ENCODE data around the gene ERO1B.

Gene ERO1B

DNA sequence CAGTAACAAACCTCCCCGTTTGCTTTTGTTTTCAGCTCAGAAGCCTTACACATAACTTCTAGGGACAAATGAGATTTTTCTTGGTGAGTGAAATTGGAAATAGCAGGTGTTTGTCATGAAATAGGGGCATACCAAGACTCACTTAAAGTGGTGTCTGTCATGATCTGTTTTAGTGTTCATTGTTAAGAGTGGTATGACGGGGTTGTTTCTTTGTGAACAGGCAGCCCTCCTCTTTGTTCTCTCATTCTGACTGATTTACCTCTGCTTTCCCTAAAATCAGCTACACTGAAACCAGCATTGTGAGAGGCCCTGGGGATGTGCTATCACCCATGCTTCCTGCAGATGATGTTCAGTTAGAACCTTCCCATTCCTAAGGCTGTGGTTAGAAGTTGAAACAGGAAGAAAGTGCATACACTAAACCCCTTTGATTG is 2.5 kb upstream of the ERO1B start:
- Histone ChIP-seq H3K36me3 (no peaks in the 10 kb centered on the region), H3K27ac (no peak overlapping the region), H3K9me3 (ENCODE audit: severe bottlenecking) (no peaks in the 10 kb centered on the region), H3K27me3 (ENCODE audit: insufficient read depth, low read depth, severe bottlenecking) (peaks cover 5% of the 10 kb centered on the region), H3K4me3 (ENCODE audit: low read depth, low read length) (no peak overlapping the region)
- no peak for DNase-seq
- TF ChIP-seq, protein P1, sequence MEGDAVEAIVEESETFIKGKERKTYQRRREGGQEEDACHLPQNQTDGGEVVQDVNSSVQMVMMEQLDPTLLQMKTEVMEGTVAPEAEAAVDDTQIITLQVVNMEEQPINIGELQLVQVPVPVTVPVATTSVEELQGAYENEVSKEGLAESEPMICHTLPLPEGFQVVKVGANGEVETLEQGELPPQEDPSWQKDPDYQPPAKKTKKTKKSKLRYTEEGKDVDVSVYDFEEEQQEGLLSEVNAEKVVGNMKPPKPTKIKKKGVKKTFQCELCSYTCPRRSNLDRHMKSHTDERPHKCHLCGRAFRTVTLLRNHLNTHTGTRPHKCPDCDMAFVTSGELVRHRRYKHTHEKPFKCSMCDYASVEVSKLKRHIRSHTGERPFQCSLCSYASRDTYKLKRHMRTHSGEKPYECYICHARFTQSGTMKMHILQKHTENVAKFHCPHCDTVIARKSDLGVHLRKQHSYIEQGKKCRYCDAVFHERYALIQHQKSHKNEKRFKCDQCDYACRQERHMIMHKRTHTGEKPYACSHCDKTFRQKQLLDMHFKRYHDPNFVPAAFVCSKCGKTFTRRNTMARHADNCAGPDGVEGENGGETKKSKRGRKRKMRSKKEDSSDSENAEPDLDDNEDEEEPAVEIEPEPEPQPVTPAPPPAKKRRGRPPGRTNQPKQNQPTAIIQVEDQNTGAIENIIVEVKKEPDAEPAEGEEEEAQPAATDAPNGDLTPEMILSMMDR (IDR thresholded peaks at IDR 0.05; ENCODE audit: low read depth, low read length): no peak

DNA sequence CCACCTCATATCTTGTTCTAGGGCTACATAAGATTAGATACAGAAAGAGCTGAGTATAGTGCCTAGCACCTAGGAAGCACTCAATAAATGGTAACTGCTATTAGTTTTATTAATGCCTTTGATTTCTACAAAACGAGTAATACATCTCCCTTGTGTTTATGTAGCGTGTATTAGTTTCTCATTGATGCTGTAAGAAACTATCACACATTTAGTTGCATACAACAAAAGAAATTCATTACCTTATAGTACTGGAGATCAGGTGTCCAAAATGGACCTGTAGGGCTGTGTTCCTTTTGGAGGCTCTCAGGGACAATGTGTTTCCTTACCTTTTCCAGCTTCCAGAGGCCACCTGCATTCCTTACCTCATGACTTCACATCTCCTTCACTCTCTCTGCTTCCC is 961 bp upstream of the ERO1B start:
- Histone ChIP-seq H3K9me3 (ENCODE audit: severe bottlenecking) (no peaks in the 10 kb centered on the region), H3K4me3 (ENCODE audit: low read depth, low read length) (peak overlapping the region; percentile 63), H3K27me3 (ENCODE audit: insufficient read depth, low read depth, severe bottlenecking) (peaks cover 5% of the 10 kb centered on the region), H3K27ac (no peak overlapping the region), H3K36me3 (no peaks in the 10 kb centered on the region)
- DNase-seq: no peak
- TF ChIP-seq, protein P1 (IDR thresholded peaks at IDR 0.05; ENCODE audit: low read depth, low read length): no peak

DNA sequence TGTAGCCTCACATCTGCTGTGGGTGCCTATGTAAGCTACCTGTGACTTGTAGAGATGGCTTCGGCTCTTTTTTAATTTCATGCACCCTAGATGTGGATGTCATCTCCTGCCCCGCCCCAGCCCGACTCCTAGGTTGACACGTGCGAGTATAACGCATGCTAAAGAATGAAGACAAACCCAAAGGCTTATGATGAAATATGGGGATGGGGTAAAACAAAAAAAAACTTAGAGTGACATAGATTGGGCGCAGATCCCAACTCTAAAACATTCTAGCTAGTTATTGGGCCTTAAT is 613 bp upstream of the ERO1B start:
- H3K4me3 ChIP-seq (ENCODE audit: low read depth, low read length): peak overlapping the region; percentile 63
- H3K36me3 ChIP-seq: no peaks in the 10 kb centered on the region
- H3K27me3 ChIP-seq (ENCODE audit: insufficient read depth, low read depth, severe bottlenecking): peaks cover 5% of the 10 kb centered on the region
- no peak for DNase-seq
- H3K9me3 ChIP-seq (ENCODE audit: severe bottlenecking): no peaks in the 10 kb centered on the region
- TF ChIP-seq, protein P1 (IDR thresholded peaks at IDR 0.05; ENCODE audit: low read depth, low read length): no peak
- H3K27ac ChIP-seq: no peak overlapping the region

DNA sequence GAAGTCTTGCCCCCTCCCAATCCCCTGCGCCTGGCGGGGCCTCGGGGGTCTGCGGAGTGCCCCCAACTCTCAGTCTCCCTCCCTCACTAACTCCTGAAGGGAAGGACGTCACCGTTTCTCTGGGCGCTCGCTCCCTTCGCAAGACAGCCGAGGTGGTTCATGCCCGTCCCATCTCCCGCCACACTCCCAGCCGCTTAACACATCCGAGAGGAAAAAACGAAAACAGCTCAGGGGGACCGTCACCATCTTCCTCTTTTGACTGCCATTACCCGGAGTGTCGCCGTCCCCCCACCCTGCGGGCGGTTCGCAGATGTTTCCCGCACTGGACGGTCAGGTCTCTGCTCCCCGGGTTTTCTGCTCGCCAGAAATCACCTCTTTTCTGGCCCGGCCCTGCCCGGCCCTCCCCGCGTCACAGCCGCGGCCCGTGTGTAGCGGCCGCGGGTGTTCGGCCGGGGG is 532 bp downstream of the ERO1B start:
- DNase-seq: peak; percentile 37
- H3K27ac ChIP-seq: no peak overlapping the region
- peaks cover 5% of the 10 kb centered on the region for H3K27me3 ChIP-seq (ENCODE audit: insufficient read depth, low read depth, severe bottlenecking)
- TF ChIP-seq, protein P1 (IDR thresholded peaks at IDR 0.05; ENCODE audit: low read depth, low read length): no peak
- no peaks in the 10 kb centered on the region for H3K36me3 ChIP-seq
- no peaks in the 10 kb centered on the region for H3K9me3 ChIP-seq (ENCODE audit: severe bottlenecking)
- peak overlapping the region; percentile 63 for H3K4me3 ChIP-seq (ENCODE audit: low read depth, low read length)

DNA sequence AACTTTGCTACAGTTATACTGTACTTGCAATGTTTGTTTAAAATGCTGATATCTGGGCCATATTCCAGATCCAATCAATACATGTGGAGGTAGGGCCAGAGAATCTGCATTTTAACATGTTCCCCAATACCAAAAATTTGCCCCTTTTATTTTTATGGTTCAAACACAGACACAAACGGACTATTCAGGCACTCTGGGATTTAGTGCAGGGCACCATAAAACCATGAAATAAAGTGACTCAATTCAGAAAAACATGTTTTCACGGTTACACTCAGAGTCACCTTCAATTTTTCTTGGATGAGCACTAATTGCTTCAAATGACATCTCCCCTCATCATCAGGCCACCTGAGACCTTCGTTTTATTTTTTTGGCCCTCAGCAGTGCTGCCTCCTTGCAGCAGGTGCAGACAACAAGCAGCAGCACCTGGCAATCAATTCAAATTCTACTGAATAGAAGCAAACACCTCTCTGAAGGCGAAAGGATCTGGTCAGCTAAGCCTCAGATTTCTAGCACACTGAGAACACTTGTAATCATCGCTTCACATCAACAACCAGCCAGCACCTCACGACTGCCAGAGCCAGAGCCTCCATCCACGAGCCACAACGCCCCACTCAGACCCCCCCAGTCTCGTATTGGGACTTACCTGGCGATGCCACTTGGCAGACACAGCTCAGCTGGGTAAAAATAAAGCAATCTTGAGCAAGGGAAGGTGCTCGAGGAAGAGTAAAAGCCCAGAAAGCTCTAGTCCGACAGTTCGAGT is 1.1 kb downstream of the ERO1B start:
- TF ChIP-seq, protein P1 (IDR thresholded peaks at IDR 0.05; ENCODE audit: low read depth, low read length): no peak

DNA sequence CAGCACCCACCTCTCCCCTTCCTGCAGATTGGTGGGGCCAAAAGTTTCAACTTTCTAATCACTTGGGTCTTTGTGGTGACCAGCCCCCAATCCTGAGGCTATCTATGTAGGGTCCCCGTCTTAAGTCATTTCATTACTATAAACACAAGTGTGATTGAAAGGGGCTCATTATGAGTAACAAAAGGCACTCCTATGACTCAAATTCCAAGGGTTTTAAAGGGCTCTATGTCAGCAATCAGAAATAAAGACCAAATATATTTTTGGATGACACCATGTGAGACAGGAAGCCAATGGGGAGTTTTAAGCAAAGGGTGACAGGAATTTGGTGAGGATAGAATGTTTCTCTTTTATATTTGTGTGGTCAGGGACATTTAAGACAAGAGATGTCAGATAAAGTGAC is 6.2 kb downstream of the ERO1B start:
- Histone ChIP-seq H3K4me3 (ENCODE audit: low read depth, low read length) (no peak overlapping the region), H3K27ac (no peak overlapping the region), H3K27me3 (ENCODE audit: insufficient read depth, low read depth, severe bottlenecking) (peaks cover 1% of the 10 kb centered on the region), H3K36me3 (no peaks in the 10 kb centered on the region), H3K9me3 (ENCODE audit: severe bottlenecking) (no peaks in the 10 kb centered on the region)
- no peak for DNase-seq
- TF ChIP-seq, protein P1 (IDR thresholded peaks at IDR 0.05; ENCODE audit: low read depth, low read length): no peak

More for the DNA sequence above, 1.1 kb downstream of the ERO1B start:
- H3K9me3 ChIP-seq (ENCODE audit: severe bottlenecking): no peaks in the 10 kb centered on the region
- no peak for DNase-seq
- H3K27me3 ChIP-seq (ENCODE audit: insufficient read depth, low read depth, severe bottlenecking): peaks cover 5% of the 10 kb centered on the region
- H3K36me3 ChIP-seq: no peaks in the 10 kb centered on the region
- H3K27ac ChIP-seq: no peak overlapping the region
- peak overlapping the region; percentile 63 for H3K4me3 ChIP-seq (ENCODE audit: low read depth, low read length)
